Endodermal cell (in vitro differentiated cells): ENCODE results near the gene PLPPR1. TPM values are rescaled to one million over a fixed set of nuclear protein-coding genes. Genes with fewer than 3 reads are reported as not detected.

ENCODE experiments used
- DNase-seq: peaks from one replicate; pipeline ENCODE4 v3.0.0-alpha.2; 2017
- H3K27ac ChIP-seq: 2 replicates; pipeline ENCODE4 v1.5.1; 2013; ENCODE audit warnings: mild to moderate bottlenecking, low read depth, low read length, moderate library complexity
- H3K27me3 ChIP-seq: 2 replicates; pipeline ENCODE4 v1.6.1; 2013; ENCODE audit warnings: mild to moderate bottlenecking, low read length, moderate library complexity; ENCODE audit not compliant: insufficient read depth, control insufficient read depth, poor library complexity, severe bottlenecking
- H3K36me3 ChIP-seq: 2 replicates; pipeline ENCODE4 v1.7.0; 2013; ENCODE audit warnings: mild to moderate bottlenecking, low read length, moderate library complexity; ENCODE audit not compliant: control insufficient read depth, insufficient read depth
- H3K4me1 ChIP-seq: one replicate; pipeline ENCODE4 v1.7.0; 2013; ENCODE audit warnings: low read length; ENCODE audit not compliant: control insufficient read depth, insufficient read depth
- H3K4me3 ChIP-seq: 2 replicates; pipeline ENCODE4 v1.5.1; 2013; ENCODE audit warnings: mild to moderate bottlenecking, low read length, moderate library complexity
- H3K9ac ChIP-seq: 2 replicates; pipeline ENCODE4 v1.6.1; 2013; ENCODE audit warnings: mild to moderate bottlenecking, low read length, moderate library complexity; ENCODE audit not compliant: poor library complexity, severe bottlenecking; ENCODE audit errors: extremely low read depth
- H3K9me3 ChIP-seq: 2 replicates; pipeline ENCODE4 v1.6.1; 2013; ENCODE audit warnings: mild to moderate bottlenecking, low read length, moderate library complexity; ENCODE audit not compliant: control insufficient read depth
- H3K27ac Mint-ChIP-seq: 2 replicates; pipeline ENCODE4 v1.8.0; 2020; ENCODE audit warnings: mixed read lengths
- H3K27me3 Mint-ChIP-seq: 2 replicates; pipeline ENCODE4 v1.8.0; 2021; ENCODE audit warnings: mild to moderate bottlenecking, mixed read lengths; ENCODE audit not compliant: insufficient read depth
- H3K36me3 Mint-ChIP-seq: 2 replicates; pipeline ENCODE4 v1.8.0; 2020; ENCODE audit warnings: low read depth, mixed read lengths
- H3K4me1 Mint-ChIP-seq: 2 replicates; pipeline ENCODE4 v1.8.0; 2020; ENCODE audit warnings: mixed read lengths
- H3K4me3 Mint-ChIP-seq: 2 replicates; pipeline ENCODE4 v1.8.0; 2020; ENCODE audit warnings: mild to moderate bottlenecking, moderate library complexity, mixed read lengths
- H3K9me3 Mint-ChIP-seq: 2 replicates; pipeline ENCODE4 v1.8.0; 2020; ENCODE audit warnings: mild to moderate bottlenecking, mixed read lengths
- CTCF ChIP-seq: fragments of 200-600 bp; sonication (generic); conservative IDR thresholded peaks from 2 replicates; pipeline ENCODE4 v1.5.0; 2021; ENCODE audit warnings: antibody characterized with exemption, mild to moderate bottlenecking
- WGBS, 2 experiments: methylation state at CpG; one replicate each; pipeline versions ENCODE4 v1.1.5 to v1.1.7; 2013; ENCODE audit warnings: missing lambda C conversion rate in 2 of 2, mixed read lengths in 1 of 2; ENCODE audit not compliant: insufficient coverage in 1 of 2, insufficient read length in 1 of 2; 5-methylcytosine and 5-hydroxymethylcytosine counted together
- total RNA-seq, 2 donors: library from RNA; stranded (reverse); fragmentation: NEBNext Ultra II Directional in 1 of 2; extraction: Animal tissue kit (Norgen Biotek cat#: 25700) in 1 of 2; gene quantifications; 2 replicates in 1 of 2; 3 replicates in 1 of 2; pipeline ENCODE4 v1.2.1, GENCODE V29; 2021

Gene PLPPR1
- total RNA-seq, 2 donors from 2014 or later, result 1.5 to 4.6 TPM

- H3K4me3 Mint-ChIP-seq, result no peak overlapping the region
- H3K9me3 Mint-ChIP-seq, result no peaks in the 10 kb centered on the region
- Histone ChIP-seq H3K4me3 (no peak overlapping the region), H3K9ac (no peak overlapping the region), H3K4me1 (peaks cover 8% of the 10 kb centered on the region), H3K27me3 (no peaks in the 10 kb centered on the region), H3K9me3 (no peaks in the 10 kb centered on the region), H3K27ac (no peak overlapping the region), H3K36me3 (no peaks in the 10 kb centered on the region)
- no peaks in the 10 kb centered on the region for H3K36me3 Mint-ChIP-seq
- no peak for DNase-seq
- no peak for TF ChIP-seq CTCF
- H3K27me3 Mint-ChIP-seq, result peaks cover 1% of the 10 kb centered on the region
- peaks cover 17% of the 10 kb centered on the region for H3K4me1 Mint-ChIP-seq
- WGBS, 2 experiments, result 0% methylated on average over 1 of the region's 1 CpG; no CpG with 5 or more reads in 1 of the 2 experiments
- H3K27ac Mint-ChIP-seq, result no peak overlapping the region
These were observed 328.1 kb downstream of the PLPPR1 start for GRCh38 chr9:101356619-101357018.

GRCh38 chr9:101359679-101360078 is 331.2 kb downstream of the PLPPR1 start:
- WGBS, 2 experiments, result no CpG with 5 or more reads among the region's 1 CpG
- H3K36me3 Mint-ChIP-seq, result no peaks in the 10 kb centered on the region
- H3K27ac ChIP-seq, result no peak overlapping the region

GRCh38 chr9:101360647-101361046 is 332.1 kb downstream of the PLPPR1 start:
- no peaks in the 10 kb centered on the region for H3K27me3 ChIP-seq
- no peak overlapping the region for H3K27ac ChIP-seq
- no peaks in the 10 kb centered on the region for H3K9me3 ChIP-seq
- no peak overlapping the region for H3K4me3 Mint-ChIP-seq
- no peaks in the 10 kb centered on the region for H3K4me1 ChIP-seq
- no peaks in the 10 kb centered on the region for H3K36me3 Mint-ChIP-seq
- no peak for DNase-seq
- H3K9ac ChIP-seq, result no peak overlapping the region
- H3K27ac Mint-ChIP-seq, result no peak overlapping the region
- TF ChIP-seq CTCF, result no peak
- no peak overlapping the region for H3K4me3 ChIP-seq
- H3K36me3 ChIP-seq, result no peaks in the 10 kb centered on the region
- H3K9me3 Mint-ChIP-seq, result no peaks in the 10 kb centered on the region
- peaks cover 3% of the 10 kb centered on the region for H3K4me1 Mint-ChIP-seq
- H3K27me3 Mint-ChIP-seq, result no peaks in the 10 kb centered on the region

More at GRCh38 chr9:101359679-101360078, 331.2 kb downstream of the PLPPR1 start:
- Histone ChIP-seq H3K27me3 (no peaks in the 10 kb centered on the region), H3K9ac (no peak overlapping the region), H3K36me3 (no peaks in the 10 kb centered on the region), H3K4me3 (no peak overlapping the region), H3K9me3 (no peaks in the 10 kb centered on the region), H3K4me1 (peaks cover 5% of the 10 kb centered on the region)
- H3K27ac Mint-ChIP-seq, result no peak overlapping the region
- H3K4me3 Mint-ChIP-seq, result no peak overlapping the region
- H3K27me3 Mint-ChIP-seq, result no peaks in the 10 kb centered on the region
- no peak for TF ChIP-seq CTCF
- no peaks in the 10 kb centered on the region for H3K9me3 Mint-ChIP-seq
- DNase-seq, result no peak
- H3K4me1 Mint-ChIP-seq, result peaks cover 13% of the 10 kb centered on the region
